Thyroid gland (tissue), 4 donors: Measurements from ENCODE around the gene SP8.

ENCODE experiments used
- POLR2A ChIP-seq, 2 donors: fragments of 450-650 bp; IDR thresholded peaks; one replicate each; pipeline ENCODE4 v1.6.1; 2017; ENCODE audit warnings: antibody characterized with exemption in 2 of 2, mild to moderate bottlenecking in 2 of 2, moderate library complexity in 1 of 2
- TF ChIP-seq, protein P1 (sequence below), 6 experiments: fragments of 200-600 bp in 3 of 6; fragments of 450-650 bp in 3 of 6; sonication (generic) in 3 of 6; IDR thresholded peaks; one replicate each; pipeline ENCODE4 v1.5.1; 2016 to 2019; ENCODE audit warnings: antibody characterized with exemption in 6 of 6, mild to moderate bottlenecking in 2 of 6, inconsistent platforms in 1 of 6, moderate library complexity in 1 of 6

DNA sequence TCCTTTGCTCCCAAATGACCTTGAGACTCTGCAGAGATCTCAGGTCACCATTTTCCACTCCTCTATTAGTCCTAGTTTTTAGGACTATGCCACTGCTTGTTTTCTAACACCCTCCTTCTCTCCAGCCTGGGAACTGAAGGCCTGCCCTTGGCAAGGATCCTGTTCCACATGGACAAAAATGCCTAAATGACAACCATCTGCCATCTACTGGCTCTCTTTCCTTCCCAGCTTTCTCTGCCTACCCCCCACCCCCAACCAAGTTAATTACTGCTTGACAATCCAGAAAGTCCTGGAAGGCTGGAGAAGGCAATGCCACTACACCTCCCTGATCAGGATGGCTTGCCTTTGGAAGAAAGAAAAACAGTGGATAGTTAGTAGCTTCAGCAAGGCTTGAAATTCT is 44.8 kb upstream of the SP8 start:
- TF ChIP-seq, protein P1, sequence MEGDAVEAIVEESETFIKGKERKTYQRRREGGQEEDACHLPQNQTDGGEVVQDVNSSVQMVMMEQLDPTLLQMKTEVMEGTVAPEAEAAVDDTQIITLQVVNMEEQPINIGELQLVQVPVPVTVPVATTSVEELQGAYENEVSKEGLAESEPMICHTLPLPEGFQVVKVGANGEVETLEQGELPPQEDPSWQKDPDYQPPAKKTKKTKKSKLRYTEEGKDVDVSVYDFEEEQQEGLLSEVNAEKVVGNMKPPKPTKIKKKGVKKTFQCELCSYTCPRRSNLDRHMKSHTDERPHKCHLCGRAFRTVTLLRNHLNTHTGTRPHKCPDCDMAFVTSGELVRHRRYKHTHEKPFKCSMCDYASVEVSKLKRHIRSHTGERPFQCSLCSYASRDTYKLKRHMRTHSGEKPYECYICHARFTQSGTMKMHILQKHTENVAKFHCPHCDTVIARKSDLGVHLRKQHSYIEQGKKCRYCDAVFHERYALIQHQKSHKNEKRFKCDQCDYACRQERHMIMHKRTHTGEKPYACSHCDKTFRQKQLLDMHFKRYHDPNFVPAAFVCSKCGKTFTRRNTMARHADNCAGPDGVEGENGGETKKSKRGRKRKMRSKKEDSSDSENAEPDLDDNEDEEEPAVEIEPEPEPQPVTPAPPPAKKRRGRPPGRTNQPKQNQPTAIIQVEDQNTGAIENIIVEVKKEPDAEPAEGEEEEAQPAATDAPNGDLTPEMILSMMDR (IDR thresholded peaks at IDR 0.05): no peak
- TF ChIP-seq POLR2A (IDR thresholded peaks at IDR 0.05): no peak
